Ovary (tissue), 3 donors: ENCODE data around the gene PIBF1.

Experiments
- CTCF ChIP-seq, 3 donors: fragments of 450-650 bp in 2 of 3; fragments of 200-600 bp in 1 of 3; IDR thresholded peaks; one replicate each; pipeline versions ENCODE4 v1.5.1 to v1.8.0; 2016 to 2022; ENCODE audit warnings: antibody characterized with exemption in 3 of 3, mild to moderate bottlenecking in 1 of 3
- EP300 ChIP-seq: sonication (generic); formaldehyde crosslinking; IDR thresholded peaks from one replicate; pipeline ENCODE4 v1.6.1; 2017; ENCODE audit warnings: antibody characterized with exemption
- POLR2A ChIP-seq: fragments of 450-650 bp; IDR thresholded peaks from one replicate; pipeline ENCODE4 v1.6.1; 2017; ENCODE audit warnings: antibody characterized with exemption, mild to moderate bottlenecking, moderate library complexity
- donor health status: DM: no; HTN: no; CAD: no.

DNA sequence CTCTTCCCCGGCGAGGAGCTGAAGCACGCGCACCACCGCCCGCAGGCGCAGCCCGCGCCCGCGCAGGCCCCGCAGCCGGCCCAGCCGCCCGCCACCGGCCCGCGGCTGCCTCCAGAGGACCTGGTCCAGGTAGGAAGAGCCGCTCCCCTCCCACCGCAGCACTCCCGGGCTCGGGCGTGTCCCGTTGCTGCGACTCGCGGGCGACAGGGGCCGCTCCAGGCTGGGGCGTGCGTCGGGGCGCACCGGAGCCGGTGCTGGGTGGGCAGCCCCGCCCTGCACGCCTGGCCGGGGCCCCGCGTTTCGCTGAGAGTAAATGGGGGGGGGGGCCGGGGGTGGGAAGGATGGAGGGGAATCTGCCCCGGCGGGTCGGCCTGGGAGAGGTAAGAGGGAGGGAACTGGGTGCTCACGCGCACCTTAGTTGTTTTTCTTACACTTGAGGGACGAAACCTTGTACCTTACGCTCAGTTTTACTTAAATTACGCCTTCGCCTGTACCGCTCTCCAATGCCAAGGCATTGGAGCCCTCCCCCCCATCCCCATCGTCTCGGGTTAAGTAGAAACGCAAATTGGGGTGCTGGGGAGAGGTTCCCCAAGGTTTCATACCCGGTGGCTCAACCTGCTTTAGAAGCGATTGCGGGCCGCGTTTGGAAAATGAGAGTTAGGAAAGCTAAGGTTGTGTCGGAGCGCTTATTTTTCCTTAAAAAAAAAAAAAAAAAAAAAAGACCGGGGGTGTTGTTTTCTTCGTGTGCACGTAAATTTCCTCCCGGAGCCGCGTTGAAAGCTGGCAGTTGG, 277.7 kb downstream of the PIBF1 start:
- TF ChIP-seq CTCF (IDR thresholded peaks at IDR 0.05) (peak in 1 of 3 donors; percentile 4), EP300 (no peak), POLR2A (no peak)
